Stimulated activated CD8-positive, alpha-beta memory T cell treated with anti-CD3 and anti-CD28 coated beads, Interleukin-15, amount 100 ng/mL, for 1 hour (primary cell): ENCODE measurements around the gene GHR.

Experiments used
- DNase-seq: peaks from one replicate; pipeline ENCODE4 v3.0.0-alpha.2; 2020; ENCODE audit warnings: low read depth

Gene GHR

GRCh38 chr5:42604171-42604711 lies 181.0 kb downstream of the GHR start:
- no peak for DNase-seq

DNA sequence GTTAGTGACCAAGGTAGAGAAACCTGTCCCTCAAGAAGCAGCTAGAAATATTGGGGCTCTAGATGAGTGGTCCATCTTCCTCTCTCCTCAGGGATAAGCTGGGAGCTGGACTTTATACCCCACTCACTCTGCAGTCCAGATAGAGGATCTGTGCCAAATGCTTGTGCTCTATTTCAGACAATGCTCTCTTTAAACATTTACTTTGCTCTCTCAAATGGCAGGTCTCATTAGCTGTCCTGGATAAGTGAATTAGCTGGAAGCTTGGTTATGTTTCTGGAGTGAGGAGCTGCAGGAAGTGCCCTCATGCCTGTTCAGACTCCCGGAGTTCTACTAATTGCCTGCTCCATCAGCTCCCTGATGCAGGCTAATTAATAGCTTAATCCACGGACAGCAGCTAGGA lies 182.3 kb downstream of the GHR start:
- DNase-seq, result no peak

GRCh38 chr5:42606464-42606869 lies 183.2 kb downstream of the GHR start:
- no peak for DNase-seq

DNA sequence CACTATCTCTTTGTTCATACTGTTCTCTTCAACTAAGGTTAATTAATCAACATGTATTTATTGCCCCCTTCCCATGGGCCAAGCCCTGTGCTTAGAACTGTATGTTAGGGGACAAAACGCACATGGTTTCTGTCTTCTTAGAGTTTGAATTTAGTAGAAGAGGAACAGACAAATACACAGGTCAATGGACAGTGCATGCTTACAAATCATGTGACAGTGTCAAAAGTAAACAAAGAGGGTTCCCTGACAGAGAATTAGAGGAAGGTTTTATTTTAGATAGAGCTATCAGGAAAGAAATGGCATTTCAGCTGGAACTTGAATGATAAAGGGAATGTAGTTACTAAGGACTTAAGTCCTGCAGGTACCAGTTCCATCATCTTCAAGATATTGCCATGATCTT lies 188.2 kb downstream of the GHR start:
- DNase-seq, result no peak

- no peak for DNase-seq
These were observed 189.6 kb downstream of the GHR start for GRCh38 chr5:42612750-42613366.

GRCh38 chr5:42614509-42614908 lies 191.3 kb downstream of the GHR start:
- DNase-seq, result no peak

- DNase-seq, result no peak
These were observed 197.5 kb downstream of the GHR start for GRCh38 chr5:42620579-42621216.

DNA sequence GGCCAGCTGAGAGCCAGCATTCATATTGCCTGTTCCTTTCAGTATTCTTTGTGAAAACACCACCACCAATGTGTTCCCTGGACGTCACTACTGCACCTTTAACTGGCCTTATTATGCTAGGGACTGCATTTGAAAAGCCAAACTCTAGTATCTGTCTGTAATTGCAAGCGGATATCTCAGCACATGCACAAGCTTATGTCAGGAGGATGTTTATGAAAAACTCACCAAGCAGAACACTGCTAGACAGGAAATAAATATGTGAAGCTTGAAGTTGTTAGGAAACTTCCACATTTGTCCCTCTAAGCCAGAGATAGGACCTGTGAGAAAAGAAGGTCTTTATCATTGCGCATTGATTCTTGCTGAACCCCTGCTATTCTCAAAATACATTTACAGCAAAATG lies 198.0 kb downstream of the GHR start:
- no peak for DNase-seq

DNA sequence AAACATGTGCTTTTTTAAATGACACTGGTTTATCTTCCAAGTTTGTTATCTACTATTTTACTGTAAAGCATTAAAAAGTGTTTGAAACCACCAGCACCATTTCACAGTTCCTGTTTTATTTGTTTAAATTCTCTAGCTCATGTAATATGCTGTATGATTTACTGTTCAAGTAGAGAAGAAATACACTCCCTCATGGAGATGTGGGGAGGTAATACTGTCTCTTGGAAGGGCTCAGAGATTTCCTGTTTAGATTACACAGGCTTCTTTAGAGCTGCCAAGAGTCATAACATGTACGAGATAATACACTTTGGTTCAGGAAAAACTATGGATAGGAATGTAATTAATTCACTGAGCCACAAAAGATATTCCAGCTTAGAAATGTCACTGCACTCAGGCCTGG lies 198.4 kb downstream of the GHR start:
- no peak for DNase-seq

GRCh38 chr5:42624912-42625311 lies 201.7 kb downstream of the GHR start:
- no peak for DNase-seq

GRCh38 chr5:42626462-42626861 lies 203.2 kb downstream of the GHR start:
- no peak for DNase-seq

- DNase-seq, result no peak
These were observed 205.6 kb downstream of the GHR start for GRCh38 chr5:42628821-42629220.

GRCh38 chr5:42629284-42629683 lies 206.0 kb downstream of the GHR start:
- no peak for DNase-seq

DNA sequence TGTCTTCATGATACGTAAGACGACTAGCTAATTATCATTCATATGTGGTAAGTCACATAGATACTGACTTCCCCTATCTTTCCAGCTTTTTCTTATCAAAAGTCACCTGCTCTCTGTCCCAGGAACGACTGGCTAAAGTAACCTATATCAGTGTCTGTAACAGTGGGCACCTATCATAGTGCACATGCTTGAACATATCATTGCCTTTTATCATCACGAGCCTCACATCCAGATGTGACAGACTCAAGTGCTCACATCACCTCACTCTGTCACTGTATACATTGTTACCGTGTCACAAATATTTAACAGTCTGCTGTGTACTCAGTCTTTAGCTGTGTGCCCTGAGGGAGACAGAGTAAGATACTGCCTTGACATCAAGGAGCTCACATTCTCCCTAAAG lies 208.0 kb downstream of the GHR start:
- DNase-seq, result no peak

DNA sequence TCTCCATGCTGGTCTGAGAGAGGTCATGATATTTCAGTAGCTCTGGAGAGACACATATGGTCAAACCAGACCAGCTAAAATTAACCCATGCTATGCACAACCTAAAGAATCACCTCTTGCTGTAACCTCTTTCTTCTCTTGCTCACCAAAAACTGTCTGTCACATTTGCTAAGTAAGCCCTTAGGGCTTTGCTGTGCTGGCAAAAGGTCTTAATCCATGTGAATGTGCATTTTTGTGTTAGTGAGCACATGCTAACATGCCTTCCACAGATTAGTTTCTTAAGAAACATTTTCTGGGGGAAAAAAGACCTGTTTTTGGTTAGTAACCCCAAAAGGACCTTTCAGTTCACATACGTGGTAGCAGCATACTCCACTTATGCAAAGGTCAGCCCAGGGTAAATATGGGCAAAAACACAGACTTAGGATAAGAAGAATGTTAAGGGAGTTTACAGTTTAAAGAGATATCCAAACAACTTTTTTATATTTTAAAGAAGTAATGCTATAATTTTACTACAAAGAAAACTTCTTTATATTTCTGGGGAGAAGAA lies 209.2 kb downstream of the GHR start:
- no peak for DNase-seq

GRCh38 chr5:42634575-42634974 lies 211.3 kb downstream of the GHR start:
- DNase-seq, result no peak

DNA sequence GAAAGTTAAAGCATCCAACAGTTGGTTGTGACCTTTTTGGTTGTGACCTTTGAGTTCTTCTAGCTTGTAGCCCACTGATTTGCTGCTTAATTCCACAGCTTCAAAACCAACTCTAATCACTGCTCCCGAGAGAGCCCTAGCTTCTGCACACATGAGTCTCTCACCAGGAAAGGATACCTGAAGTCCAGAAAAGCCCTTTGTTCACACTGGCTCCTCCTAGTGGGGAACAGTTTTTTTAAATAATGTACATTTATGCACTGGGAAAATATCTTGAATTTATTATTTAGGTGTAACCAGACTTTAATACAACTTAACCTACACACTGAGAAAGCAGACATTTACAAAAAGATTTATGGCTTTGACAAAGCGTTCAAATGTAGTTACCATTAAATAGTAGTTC lies 213.2 kb downstream of the GHR start:
- DNase-seq, result no peak

- no peak for DNase-seq
These were observed 213.7 kb downstream of the GHR start for GRCh38 chr5:42636946-42637345.

GRCh38 chr5:42638972-42639371 lies 215.7 kb downstream of the GHR start:
- no peak for DNase-seq

DNA sequence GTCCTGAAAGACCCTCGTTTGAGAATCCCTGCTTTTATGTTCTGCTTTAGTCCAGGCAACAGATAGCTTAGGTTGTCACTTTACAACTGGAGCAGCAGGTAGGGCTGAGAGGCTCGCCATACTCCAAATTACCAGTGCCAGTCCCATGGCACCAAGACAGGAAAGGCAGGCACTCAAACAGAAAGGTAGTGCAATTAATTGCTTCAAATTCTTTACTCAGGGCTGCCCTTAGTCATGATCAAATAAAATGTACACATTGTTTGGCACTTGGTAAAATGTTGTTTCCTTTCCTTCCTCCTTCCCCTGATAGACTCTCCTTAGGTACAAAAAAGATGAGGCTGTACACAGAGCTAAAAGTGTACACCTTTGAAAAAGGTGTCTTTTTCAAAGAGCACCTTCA lies 217.6 kb downstream of the GHR start:
- no peak for DNase-seq

DNA sequence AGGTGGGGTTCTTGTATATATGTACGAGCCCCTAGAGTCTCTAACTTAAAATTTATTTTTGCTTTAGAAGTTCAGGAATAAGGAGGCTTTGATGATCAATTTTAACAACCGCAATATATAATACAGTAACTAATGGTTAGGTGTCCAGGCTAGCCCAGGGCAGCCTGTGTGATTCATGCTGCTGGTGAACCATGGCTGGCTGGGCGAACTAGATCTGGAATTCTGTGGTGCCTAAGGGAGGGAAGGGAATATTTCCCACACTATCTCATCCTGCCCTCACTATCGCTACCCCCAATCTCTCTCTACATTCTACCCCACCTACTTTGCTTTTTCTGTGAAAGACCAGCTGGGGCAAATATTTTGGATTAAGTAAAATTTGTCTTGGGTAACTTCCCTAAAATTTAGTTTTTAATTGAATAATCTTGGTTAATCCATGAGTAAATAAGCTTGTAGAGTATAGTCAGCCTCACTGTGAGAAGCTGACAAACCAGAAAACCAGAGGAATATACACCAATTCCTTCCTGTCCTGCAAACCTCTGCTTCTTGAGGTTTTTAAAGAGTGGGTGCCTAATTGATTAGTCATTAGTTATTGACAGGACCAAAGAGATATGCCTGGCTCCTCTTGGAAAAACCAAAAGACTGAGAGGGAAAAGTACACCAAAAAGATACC lies 218.2 kb downstream of the GHR start:
- no peak for DNase-seq

- no peak for DNase-seq
These were observed 218.8 kb downstream of the GHR start for GRCh38 chr5:42642006-42642405.

DNA sequence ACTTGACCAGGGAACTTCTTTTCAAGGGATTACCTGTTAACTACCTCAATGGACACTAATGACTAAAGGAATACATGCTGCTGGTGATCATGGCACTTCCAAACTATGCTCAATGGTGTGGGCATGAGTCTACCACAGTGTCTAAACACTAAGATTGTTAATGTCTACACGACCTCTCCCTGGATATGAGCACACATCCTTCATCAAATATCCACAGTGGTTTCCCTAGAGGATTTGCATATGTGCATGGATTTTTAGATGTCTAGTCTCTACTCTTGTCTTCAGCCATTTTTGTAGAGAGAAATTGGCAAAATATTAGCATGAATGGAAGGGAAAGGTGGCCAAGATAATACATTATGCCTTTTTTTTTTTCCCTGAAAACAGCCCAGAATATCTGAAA lies 220.1 kb downstream of the GHR start:
- no peak for DNase-seq
